ENCODE measurements around the gene PLA1A. TPM values are rescaled to one million over a fixed set of nuclear protein-coding genes. Genes with fewer than 3 reads are reported as not detected.

The PLA1A gene
- total RNA-seq, 1 donor from 2014 or later, result 7.8 TPM

DNA sequence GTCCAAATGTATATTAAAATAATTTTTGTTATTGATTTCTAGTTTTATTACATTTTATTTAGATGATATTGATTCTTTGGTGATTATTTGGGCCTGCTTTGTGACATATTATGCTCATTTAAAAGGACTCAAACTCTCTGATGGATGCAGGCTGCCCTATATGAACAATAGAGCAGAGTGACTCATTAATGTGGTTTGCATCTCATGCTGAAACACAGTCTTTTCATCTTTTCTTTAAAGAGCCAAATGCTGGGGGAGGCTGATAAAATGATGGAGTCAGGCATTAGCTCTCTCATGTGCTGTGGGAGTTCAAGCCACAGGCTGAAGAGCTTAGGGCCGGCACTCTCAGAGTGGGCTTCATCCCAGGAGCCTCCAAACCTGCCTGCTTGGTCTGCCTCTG lies 7.2 kb downstream of the PLA1A start:
- DNase-seq (ENCODE audit: extremely low read depth, low read depth, low spot score), result no peak

DNA sequence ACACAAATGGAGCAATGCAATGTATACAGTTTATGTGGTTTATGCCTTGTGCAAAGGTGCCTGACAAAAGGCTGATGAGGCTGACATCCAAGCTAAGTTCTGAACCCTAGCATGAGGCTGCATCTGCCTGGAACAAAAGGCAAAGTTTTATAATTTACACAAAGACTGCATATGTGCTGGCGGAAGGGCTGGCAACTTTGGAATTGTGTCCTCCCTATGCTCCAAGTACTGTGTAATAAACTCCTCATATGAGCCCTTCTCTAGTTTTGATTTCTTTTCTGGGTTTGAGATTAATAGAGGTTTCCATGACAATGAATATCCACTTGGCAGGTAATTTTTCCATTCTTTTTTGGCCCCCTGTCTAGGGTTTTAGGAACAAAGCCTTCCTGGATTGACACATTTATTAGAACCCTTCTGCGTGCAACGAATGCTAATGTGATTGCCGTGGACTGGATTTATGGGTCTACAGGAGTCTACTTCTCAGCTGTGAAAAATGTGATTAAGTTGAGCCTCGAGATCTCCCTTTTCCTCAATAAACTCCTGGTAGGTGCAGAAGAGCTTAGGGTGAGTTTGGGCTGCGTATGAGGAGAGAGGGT lies 10.8 kb downstream of the PLA1A start:
- no peak for DNase-seq (ENCODE audit: extremely low read depth, low read depth, low spot score)

DNA sequence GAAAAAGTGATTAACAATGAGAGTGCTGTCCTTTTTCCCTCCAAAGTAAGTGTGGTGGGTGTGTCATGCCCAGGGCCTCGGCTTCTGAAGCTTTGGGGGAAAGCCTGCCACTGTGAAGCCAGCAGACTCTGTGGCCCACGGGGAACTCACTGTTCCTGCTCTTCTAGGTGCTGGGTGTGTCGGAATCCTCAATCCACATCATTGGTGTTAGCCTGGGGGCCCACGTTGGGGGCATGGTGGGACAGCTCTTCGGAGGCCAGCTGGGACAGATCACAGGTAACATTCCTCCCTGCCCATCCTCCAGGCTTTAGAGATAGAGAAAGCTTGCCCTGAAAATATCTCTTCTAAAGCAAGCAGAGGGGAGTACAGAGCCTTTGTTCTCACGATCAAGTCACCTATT lies 11.6 kb downstream of the PLA1A start:
- no peak for DNase-seq (ENCODE audit: extremely low read depth, low read depth, low spot score)

DNA sequence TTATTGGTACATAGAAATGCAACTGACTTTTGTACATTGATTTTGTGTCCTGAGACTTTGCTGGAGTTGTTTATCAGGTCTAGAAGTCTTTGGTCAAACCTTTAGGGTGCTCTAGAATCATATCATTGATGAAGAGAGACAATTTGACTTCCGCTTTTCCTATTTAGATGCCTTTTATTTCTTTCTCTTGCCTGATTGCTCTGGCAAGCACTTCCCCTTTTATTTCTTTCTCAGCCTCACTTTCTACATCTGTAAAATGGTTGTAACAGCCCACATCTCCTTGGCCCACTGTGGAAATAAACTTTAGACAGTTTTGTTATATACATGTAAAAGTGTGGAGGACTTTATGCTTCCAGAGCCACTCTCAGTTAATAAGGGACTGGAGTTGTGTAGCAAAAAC lies 14.0 kb downstream of the PLA1A start:
- no peak for DNase-seq (ENCODE audit: extremely low read depth, low read depth, low spot score)

GRCh38 chr3:119613201-119613600 lies 15.5 kb downstream of the PLA1A start:
- no peak for DNase-seq (ENCODE audit: extremely low read depth, low read depth, low spot score)

- no peak for DNase-seq (ENCODE audit: extremely low read depth, low read depth, low spot score)
These were observed 16.2 kb downstream of the PLA1A start for GRCh38 chr3:119613872-119614271.

DNA sequence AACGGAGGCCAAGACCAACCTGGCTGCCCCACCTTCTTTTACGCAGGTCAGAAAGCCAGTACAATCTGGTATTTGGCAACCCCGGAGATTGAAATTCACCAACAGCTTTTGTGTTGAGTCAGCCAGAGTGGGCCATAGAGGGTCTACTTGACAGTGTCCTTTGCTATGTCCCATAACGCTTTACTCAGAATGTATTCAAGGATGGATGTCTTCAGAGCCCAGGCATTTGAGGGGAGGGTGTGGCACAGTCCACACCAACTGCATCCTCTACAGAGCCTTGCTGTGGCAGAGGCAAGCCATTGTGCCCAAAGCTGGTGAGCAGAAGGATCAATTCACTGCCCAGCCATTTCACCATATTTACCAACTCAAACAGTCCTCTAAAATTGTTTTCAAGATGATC lies 18.4 kb downstream of the PLA1A start:
- DNase-seq (ENCODE audit: extremely low read depth, low read depth, low spot score), result no peak

DNA sequence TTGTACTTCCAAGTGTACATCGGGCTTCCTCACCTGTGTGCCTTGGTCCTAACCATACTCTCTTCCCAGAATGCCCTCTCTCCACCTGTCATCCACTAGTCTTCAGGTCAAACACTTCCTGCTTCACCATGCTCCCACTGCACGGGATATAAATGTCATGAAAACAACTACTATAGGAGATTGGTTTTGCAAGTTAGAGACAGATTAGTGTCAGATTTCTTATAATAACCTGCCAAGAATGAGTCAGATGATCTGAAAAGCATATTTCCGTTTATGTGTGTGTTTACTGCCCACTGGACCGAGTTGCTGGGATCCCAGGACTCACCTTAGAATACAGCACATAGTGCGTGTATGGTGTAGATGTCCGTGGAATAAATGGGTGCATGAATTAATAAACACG lies 21.4 kb downstream of the PLA1A start:
- DNase-seq (ENCODE audit: extremely low read depth, low read depth, low spot score), result no peak

- DNase-seq (ENCODE audit: extremely low read depth, low read depth, low spot score), result no peak
These were observed 23.2 kb downstream of the PLA1A start for GRCh38 chr3:119620899-119621298.

DNA sequence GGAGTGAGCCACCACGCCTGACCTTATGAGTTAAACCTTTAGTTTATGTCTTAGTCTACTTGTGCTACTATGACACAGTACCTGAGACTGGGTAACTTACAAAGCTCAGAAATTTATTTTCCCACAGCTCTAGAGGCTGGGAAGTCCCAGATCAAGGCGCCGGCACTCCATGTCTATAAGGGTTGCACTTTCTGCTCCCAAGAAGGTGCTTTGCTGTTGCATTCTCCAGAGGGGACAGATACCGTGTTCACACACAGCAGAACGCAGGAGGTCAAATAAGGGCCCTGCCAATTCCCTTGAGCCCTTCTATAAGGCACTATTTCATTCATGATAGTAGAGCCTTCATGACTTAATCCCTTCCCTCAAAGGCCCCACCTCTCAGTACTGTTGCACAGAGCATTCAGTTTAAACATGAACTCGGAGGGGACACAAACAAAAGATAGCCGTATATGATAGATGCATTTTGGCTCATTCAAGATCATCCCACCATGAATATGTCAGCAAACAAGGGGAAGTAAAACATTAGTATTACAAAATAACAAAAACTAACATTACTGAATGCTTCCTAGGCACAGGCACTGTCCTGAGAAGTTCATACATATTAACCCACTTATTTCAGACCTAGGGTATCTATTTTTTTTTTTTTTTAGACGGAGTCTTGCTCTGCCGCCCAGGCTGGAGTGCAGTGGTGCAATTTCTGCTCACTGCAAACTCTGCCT lies 26.5 kb downstream of the PLA1A start:
- no peak for DNase-seq (ENCODE audit: extremely low read depth, low read depth, low spot score)

DNA sequence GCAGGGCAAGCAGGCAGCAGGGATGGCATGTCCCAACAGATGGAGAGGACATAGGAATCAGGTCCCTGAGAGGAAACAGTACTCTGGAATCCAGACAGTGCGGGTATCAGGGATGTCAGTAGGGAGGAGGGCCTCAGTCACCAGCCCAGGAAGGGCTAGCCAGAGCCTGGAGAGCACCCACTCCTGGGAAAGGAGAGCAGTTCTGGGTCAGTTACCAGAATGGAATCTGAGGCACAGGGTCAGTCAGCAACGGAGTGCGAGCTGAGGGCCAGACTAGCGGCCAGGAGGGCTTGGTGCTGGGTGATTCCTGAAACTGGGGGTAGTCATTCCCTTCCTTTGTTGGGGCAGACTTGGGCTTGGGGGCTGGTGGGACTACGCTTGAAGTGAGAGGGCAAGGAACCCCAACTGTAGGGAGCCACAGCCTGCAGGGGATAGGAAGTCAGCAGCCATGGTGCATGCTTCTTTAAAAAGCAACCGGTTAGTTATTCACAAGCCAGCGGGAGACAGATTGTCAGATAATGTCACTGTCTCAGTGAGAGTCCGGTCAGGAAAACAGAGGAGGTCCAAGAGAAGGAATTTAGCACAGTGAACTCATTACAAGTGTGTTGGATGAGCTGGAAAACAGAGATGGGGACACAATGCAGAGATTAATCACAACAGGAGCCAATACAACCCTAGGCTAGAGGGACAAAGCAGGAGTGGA lies 27.9 kb downstream of the PLA1A start:
- no peak for DNase-seq (ENCODE audit: extremely low read depth, low read depth, low spot score)

- no peak for DNase-seq (ENCODE audit: extremely low read depth, low read depth, low spot score)
These were observed 28.5 kb downstream of the PLA1A start for GRCh38 chr3:119626196-119626595.

- no peak for DNase-seq (ENCODE audit: extremely low read depth, low read depth, low spot score)
These were observed 29.8 kb downstream of the PLA1A start for GRCh38 chr3:119627461-119627860.

- no peak for DNase-seq (ENCODE audit: extremely low read depth, low read depth, low spot score)
These were observed 30.7 kb downstream of the PLA1A start for GRCh38 chr3:119628390-119628789.

- DNase-seq (ENCODE audit: extremely low read depth, low read depth, low spot score), result no peak
These were observed 31.2 kb downstream of the PLA1A start for GRCh38 chr3:119628816-119629445.

GRCh38 chr3:119630128-119630879 lies 32.6 kb downstream of the PLA1A start:
- no peak for DNase-seq (ENCODE audit: extremely low read depth, low read depth, low spot score)

GRCh38 chr3:119630880-119631329 lies 33.2 kb downstream of the PLA1A start:
- DNase-seq (ENCODE audit: extremely low read depth, low read depth, low spot score), result no peak

- DNase-seq (ENCODE audit: extremely low read depth, low read depth, low spot score), result no peak
These were observed 33.8 kb downstream of the PLA1A start for GRCh38 chr3:119631516-119631915.

DNA sequence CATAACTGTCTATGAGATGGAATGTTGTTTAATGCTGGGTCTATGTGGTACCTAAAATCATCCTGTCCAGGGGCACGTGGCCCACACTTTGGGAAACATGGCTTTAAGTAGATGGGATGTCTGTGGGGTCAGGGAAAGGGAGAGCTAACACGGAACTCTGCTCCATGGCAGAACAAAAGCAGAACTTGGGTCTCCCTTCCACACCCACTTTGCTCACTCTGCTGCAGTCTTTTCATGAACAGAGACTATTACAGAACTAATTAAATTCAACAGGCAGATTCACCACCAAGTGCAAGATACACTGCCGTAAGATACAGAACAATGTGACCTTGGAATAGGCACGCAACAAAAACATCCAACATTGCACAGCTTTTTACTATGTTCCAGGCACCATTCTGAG lies 34.5 kb downstream of the PLA1A start:
- no peak for DNase-seq (ENCODE audit: extremely low read depth, low read depth, low spot score)

- DNase-seq (ENCODE audit: extremely low read depth, low read depth, low spot score), result no peak
These were observed 35.1 kb downstream of the PLA1A start for GRCh38 chr3:119632829-119633228.

GRCh38 chr3:119635719-119636118 lies 38.0 kb downstream of the PLA1A start:
- no peak for DNase-seq (ENCODE audit: extremely low read depth, low read depth, low spot score)

All from glomerular endothelial cell (primary cell).